Upper lobe of left lung (tissue), 6 donors: ENCODE measurements around the gene STK38. TPM values are rescaled to one million over a fixed set of nuclear protein-coding genes. Genes with fewer than 3 reads are reported as not detected.

Experiments
- ATAC-seq, 2 donors: fragments of 200-7000 bp; cut with Tn5 transposase; one replicate each; pipeline ENCODE4 v1.9.1; 2022; ENCODE audit warnings: mild to moderate bottlenecking in 2 of 2, moderate library complexity in 2 of 2; ENCODE audit not compliant: low FRiP score in 2 of 2
- DNase-seq, 2 donors: peaks; one replicate each; pipeline ENCODE4 v3.0.0-alpha.2; 2019 to 2020
- H3K27ac ChIP-seq, 4 donors: fragments of 200-600 bp; sonication (generic); one replicate each; pipeline ENCODE4 v1.5.1; 2016 to 2019
- H3K27me3 ChIP-seq, 4 donors: fragments of 200-600 bp; sonication (generic); one replicate each; pipeline ENCODE4 v1.5.1; 2017 to 2019
- H3K36me3 ChIP-seq, 4 donors: fragments of 200-600 bp; sonication (generic); one replicate each; pipeline ENCODE4 v1.5.1; 2016 to 2019
- H3K4me1 ChIP-seq, 4 donors: fragments of 200-600 bp; sonication (generic); one replicate each; pipeline ENCODE4 v1.5.1; 2018 to 2019
- H3K4me3 ChIP-seq, 4 donors: fragments of 200-600 bp; sonication (generic); one replicate each; pipeline ENCODE4 v1.5.1; 2017 to 2019; ENCODE audit warnings: mild to moderate bottlenecking in 2 of 4, moderate library complexity in 1 of 4
- H3K9me3 ChIP-seq, 4 donors: fragments of 200-600 bp; sonication (generic); one replicate each; pipeline ENCODE4 v1.5.1; 2018 to 2019
- CTCF ChIP-seq, 6 experiments: fragments of 450-650 bp in 4 of 6; fragments of 200-600 bp in 2 of 6; sonication (generic) in 2 of 6; IDR thresholded peaks; one replicate each; pipeline ENCODE4 v1.5.1; 2016 to 2019; ENCODE audit warnings: antibody characterized with exemption in 6 of 6
- EP300 ChIP-seq, 4 donors: sonication (generic); formaldehyde crosslinking; IDR thresholded peaks; one replicate each; pipeline ENCODE4 v1.5.1; 2017; ENCODE audit warnings: antibody characterized with exemption in 4 of 4, control low read depth in 2 of 4
- POLR2A ChIP-seq, 4 donors: fragments of 450-650 bp; IDR thresholded peaks; one replicate each; pipeline ENCODE4 v1.5.1; 2016 to 2017; ENCODE audit warnings: antibody characterized with exemption in 4 of 4, mild to moderate bottlenecking in 2 of 4
- POLR2AphosphoS5 ChIP-seq, 2 donors: sonication (generic); formaldehyde crosslinking; IDR thresholded peaks; one replicate each; pipeline ENCODE4 v1.5.1; 2017; ENCODE audit warnings: antibody characterized with exemption in 2 of 2
- WGBS, 2 donors: methylation state at CpG; one replicate each; pipeline ENCODE4 v1.1.5; 2017 to 2018; 5-methylcytosine and 5-hydroxymethylcytosine counted together
- total RNA-seq, 6 donors: library from RNA; depleted of rRNA in 4 of 6; stranded (reverse); fragments of >200 nt in 4 of 6; gene quantifications; one replicate each; pipeline versions ENCODE4 v1.1.0 to v1.2.1, GENCODE V29; 2016 to 2021
- donor health status: DM: no; HTN: no; CAD: no; lungs with moderate emphysema.
- donor health status: DM: no; HTN: yes; CAD: no; lungs with severe emphysema.

STK38 gene
- 10 to 100 TPM; 15.1 to 47.1 (median 30.4) TPM for total RNA-seq

- peak within 1 kb of the TSS; percentile 70 to 91 (median 77) for H3K4me3 ChIP-seq
- TF ChIP-seq POLR2AphosphoS5 (IDR thresholded peaks at IDR 0.05) (peak; percentile 93 to 99), CTCF (IDR thresholded peaks at IDR 0.05) (peak in 2 of 6 experiments; percentile 13 to 21), EP300 (IDR thresholded peaks at IDR 0.05) (peak in 1 of 4 donors; percentile 64), POLR2A (IDR thresholded peaks at IDR 0.05) (peak in 3 of 4 donors; percentile 76 to 99 (median 99))
- ATAC-seq: peak; percentile 95 to 97
- 1% methylated on average over 32 to 49 of the region's 51 CpGs for WGBS, 2 donors
- peak; percentile 93 to 99 for DNase-seq
- H3K27ac ChIP-seq: peak within 1 kb of the TSS; percentile 90 to 99 (median 97)
- no peaks in the 10 kb centered on the region for H3K27me3 ChIP-seq
- no peaks in the 10 kb centered on the region for H3K36me3 ChIP-seq
- peaks cover 23 to 46% (median 32%) of the 10 kb centered on the region in 4 donors for H3K4me1 ChIP-seq
- H3K9me3 ChIP-seq: no peaks in the 10 kb centered on the region
Observed at GRCh38 chr6:36546920-36547645, at the start of gene STK38. Gene STK38, minus strand, starts transcription at chr6:36547479. Its CDS starts 7,277 bp downstream, at chr6:36540202.

DNA sequence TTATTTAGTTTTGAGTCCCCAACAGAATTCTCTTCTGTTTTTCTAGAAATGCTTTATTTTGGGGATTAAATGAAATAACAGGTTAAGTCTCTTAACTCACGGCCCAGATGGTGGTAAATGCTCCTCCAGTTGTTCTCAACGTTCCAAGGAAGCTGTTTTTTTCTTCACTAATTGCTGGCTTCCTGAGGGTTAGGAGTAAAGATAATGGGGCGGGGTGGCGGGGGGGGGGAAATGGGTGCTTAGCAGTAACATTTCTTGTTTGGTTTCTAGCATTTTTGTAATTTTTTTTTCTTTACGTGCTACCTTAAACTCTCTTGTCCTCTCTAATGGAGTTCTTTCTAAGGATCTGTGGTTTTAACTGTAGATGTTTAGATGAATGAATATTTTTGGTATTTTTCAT is 49.1 kb upstream of the STK38 start:
- WGBS, 2 donors: 0 to 1% methylated on average over 5 of the region's 5 CpGs
- TF ChIP-seq POLR2A (IDR thresholded peaks at IDR 0.05) (no peak), CTCF (IDR thresholded peaks at IDR 0.05) (no peak)
- H3K9me3 ChIP-seq: no peaks in the 10 kb centered on the region
- ATAC-seq (no peak), DNase-seq (no peak)
- H3K27ac ChIP-seq: peak overlapping the region; percentile 97 to 99 (median 99)
- H3K4me3 ChIP-seq: peak overlapping the region; percentile 57 to 80 (median 74)
- H3K36me3 ChIP-seq: peaks cover 43 to 52% (median 44%) of the 10 kb centered on the region in 4 donors
- peaks cover 45 to 61% (median 54%) of the 10 kb centered on the region in 4 donors for H3K4me1 ChIP-seq
- no peaks in the 10 kb centered on the region for H3K27me3 ChIP-seq

- Histone ChIP-seq H3K27ac (peak overlapping the region; percentile 97 to 99 (median 99)), H3K36me3 (peaks cover 31 to 39% (median 32%) of the 10 kb centered on the region in 4 donors), H3K4me1 (peaks cover 33 to 49% (median 42%) of the 10 kb centered on the region in 4 donors), H3K27me3 (no peaks in the 10 kb centered on the region), H3K9me3 (no peaks in the 10 kb centered on the region), H3K4me3 (peak overlapping the region; percentile 57 to 80 (median 68))
- peak in 1 of 2 donors; percentile 37 for ATAC-seq
- DNase-seq: peak in 1 of 2 donors; percentile 73
- no peak for TF ChIP-seq POLR2AphosphoS5 (IDR thresholded peaks at IDR 0.05)
- no peak for TF ChIP-seq CTCF (IDR thresholded peaks at IDR 0.05)
- WGBS, 2 donors: 0 to 1% methylated on average over 15 of the region's 15 CpGs
Observed at GRCh38 chr6:36594816-36595643, 47.8 kb upstream of the STK38 start.

- TF ChIP-seq EP300 (IDR thresholded peaks at IDR 0.05) (peak in 1 of 4 donors; percentile 80), CTCF (IDR thresholded peaks at IDR 0.05) (peak; percentile 40 to 84 (median 74)), POLR2AphosphoS5 (IDR thresholded peaks at IDR 0.05) (peak; percentile 100), POLR2A (IDR thresholded peaks at IDR 0.05) (peak; percentile 96 to 100 (median 98))
- ATAC-seq: peak; percentile 98 to 99
- Histone ChIP-seq H3K27ac (peak within 1 kb of the TSS; percentile 97 to 99 (median 99)), H3K4me1 (peaks cover 25 to 41% (median 34%) of the 10 kb centered on the region in 4 donors), H3K4me3 (peak within 1 kb of the TSS; percentile 55 to 80 (median 68)), H3K36me3 (peaks cover 23 to 31% (median 24%) of the 10 kb centered on the region in 4 donors), H3K27me3 (no peaks in the 10 kb centered on the region), H3K9me3 (no peaks in the 10 kb centered on the region)
- peak; percentile 98 for DNase-seq
- WGBS, 2 donors: 0 to 1% methylated on average over 44 to 55 of the region's 58 CpGs
Observed at GRCh38 chr6:36594029-36594815, 46.9 kb upstream of the STK38 start, which contains the start of gene SRSF3. Gene SRSF3, plus strand, starts transcription at chr6:36594362. Its CDS starts 2,401 bp downstream, at chr6:36596763.
